Astrocyte of the spinal cord (primary cell): Measurements from ENCODE around the gene CNOT6L.

Experiments used
- DNase-seq: peaks from one replicate; pipeline ENCODE4 v3.0.0; 2011; ENCODE audit warnings: low read depth, low spot score
- H3K4me3 ChIP-seq: 2 replicates; pipeline ENCODE4 v1.5.1; 2011; ENCODE audit warnings: low read depth, mild to moderate bottlenecking, low read length, moderate library complexity
- CTCF ChIP-seq: IDR thresholded peaks from 2 replicates; pipeline ENCODE4 v1.5.1; 2012; ENCODE audit warnings: low read depth, mild to moderate bottlenecking, low read length, inconsistent platforms
- in situ Hi-C: cut with HindIII; loops from 2 replicates; pipeline ENCODE4 v1.10.0; 2017; ENCODE audit warnings: low sequenced_read_pairs

CNOT6L gene

DNA sequence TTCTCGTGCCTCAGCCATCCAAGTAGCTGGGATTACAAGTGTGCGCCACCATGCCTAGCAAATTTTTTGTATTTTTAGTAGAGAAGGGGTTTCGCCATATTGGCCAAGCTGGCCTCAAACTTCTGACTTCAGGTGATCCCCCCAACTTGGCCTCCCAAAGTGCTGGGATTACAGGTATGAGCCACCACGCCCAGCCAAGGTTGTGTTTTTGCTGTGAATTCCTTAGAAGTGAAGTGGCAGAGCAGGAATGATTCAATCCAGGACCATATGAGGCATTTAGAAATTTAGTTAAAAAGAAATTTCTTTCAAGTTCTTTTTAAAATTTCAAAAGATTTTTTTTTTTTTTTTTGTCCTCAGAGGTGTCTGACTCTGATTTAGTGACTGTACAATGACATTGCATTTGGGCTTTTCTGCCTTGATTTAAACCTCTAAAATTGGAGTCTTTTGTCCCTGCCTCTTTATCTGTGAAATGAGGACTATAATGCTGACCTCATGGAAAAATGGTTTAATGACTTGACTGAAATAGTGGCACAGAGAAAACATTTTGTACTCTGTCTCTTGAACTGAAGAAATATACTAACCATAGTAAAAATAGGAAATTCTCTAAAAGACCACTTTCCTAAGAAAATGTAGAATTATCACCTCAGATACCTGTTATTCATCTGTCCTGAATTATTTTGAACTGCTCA lies 153.6 kb downstream of the CNOT6L start:
- TF ChIP-seq CTCF, result no peak
- DNase-seq, result no peak
- in situ Hi-C loops, result no loop called here
- no peak overlapping the region for H3K4me3 ChIP-seq
